IPS-20b (cell line): ENCODE measurements around the gene C16orf87.
"Not testable (repeated sequence)": the region's sequence is repeated elsewhere in the genome, so short reads cannot be mapped to it uniquely, and the experiment has no call there.

Experiments
- H3K27ac ChIP-seq: one replicate; pipeline ENCODE4 v1.5.1; 2013; ENCODE audit warnings: low read length
- H3K27me3 ChIP-seq: 2 replicates; pipeline ENCODE4 v1.6.1; 2013; ENCODE audit warnings: mild to moderate bottlenecking, low read length, inconsistent platforms; ENCODE audit not compliant: insufficient read depth
- H3K36me3 ChIP-seq: 2 replicates; pipeline ENCODE4 v1.6.1; 2013; ENCODE audit warnings: low read depth, mild to moderate bottlenecking, inconsistent platforms, low read length, moderate library complexity; ENCODE audit not compliant: insufficient read depth
- H3K4me1 ChIP-seq: 2 replicates; pipeline ENCODE4 v1.6.1; 2013; ENCODE audit warnings: mild to moderate bottlenecking, control low read depth, inconsistent platforms, low read length, moderate library complexity; ENCODE audit not compliant: insufficient read depth
- H3K4me3 ChIP-seq: 2 replicates; pipeline ENCODE4 v1.5.1; 2013; ENCODE audit warnings: mild to moderate bottlenecking, low read length, inconsistent platforms
- H3K9ac ChIP-seq: 2 replicates; pipeline ENCODE4 v1.6.1; 2013; ENCODE audit warnings: low read depth, mild to moderate bottlenecking, inconsistent platforms, low read length, moderate library complexity
- H3K9me3 ChIP-seq: 2 replicates; pipeline ENCODE4 v1.6.1; 2013; ENCODE audit warnings: mild to moderate bottlenecking, low read depth, low read length, inconsistent platforms; ENCODE audit not compliant: insufficient read depth

Gene C16orf87, protein sequence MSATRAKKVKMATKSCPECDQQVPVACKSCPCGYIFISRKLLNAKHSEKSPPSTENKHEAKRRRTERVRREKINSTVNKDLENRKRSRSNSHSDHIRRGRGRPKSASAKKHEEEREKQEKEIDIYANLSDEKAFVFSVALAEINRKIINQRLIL

DNA sequence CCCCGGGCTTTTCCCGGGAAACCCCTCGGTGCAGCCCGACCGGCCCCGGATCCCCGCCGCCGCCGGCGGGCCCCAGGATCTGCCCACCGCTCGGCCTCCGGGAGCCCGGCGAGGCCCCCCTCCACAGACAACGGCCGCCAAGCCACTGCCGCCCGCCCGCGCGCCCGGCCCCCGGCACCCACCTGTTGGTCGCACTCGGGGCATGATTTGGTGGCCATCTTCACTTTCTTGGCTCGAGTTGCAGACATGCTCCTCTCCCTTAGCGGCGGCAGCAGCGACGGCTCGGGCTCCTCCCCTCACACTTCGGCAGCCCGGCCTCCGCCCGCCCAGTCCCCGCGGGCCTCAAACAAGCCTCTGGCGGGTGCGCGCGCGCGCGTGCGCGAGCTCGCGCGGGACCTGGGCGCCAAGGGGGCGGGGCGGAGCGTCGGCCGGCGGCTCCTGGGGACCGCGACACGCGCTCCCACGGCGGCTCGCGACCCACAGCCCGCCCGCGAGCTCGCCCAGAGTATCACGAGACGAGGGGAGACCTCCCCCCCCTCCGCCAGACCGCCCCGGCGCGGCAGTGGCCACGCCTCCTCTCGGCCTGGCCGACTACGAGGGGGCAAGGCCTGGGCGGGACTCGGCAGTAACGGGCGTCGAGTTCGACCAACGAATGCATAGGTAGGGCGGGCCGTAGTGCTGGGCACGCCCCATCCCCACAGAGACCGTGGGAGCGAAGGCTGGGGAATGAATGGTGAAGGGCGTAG lies at the start of gene C16orf87:
Gene C16orf87 (minus strand): TSS at position 279 of the 746 bp plus-strand sequence. CDS start 31 bp downstream, at position 248.
- Histone ChIP-seq H3K9me3 (no peaks in the 10 kb centered on the region), H3K36me3 (no peaks in the 10 kb centered on the region), H3K27ac (no peak within 1 kb of the TSS), H3K4me3 (peak within 1 kb of the TSS; percentile 92), H3K4me1 (peaks cover 17% of the 10 kb centered on the region; the same call in 1 of the 2 replicates), H3K27me3 (no peaks in the 10 kb centered on the region), H3K9ac (peak within 1 kb of the TSS; percentile 87)

DNA sequence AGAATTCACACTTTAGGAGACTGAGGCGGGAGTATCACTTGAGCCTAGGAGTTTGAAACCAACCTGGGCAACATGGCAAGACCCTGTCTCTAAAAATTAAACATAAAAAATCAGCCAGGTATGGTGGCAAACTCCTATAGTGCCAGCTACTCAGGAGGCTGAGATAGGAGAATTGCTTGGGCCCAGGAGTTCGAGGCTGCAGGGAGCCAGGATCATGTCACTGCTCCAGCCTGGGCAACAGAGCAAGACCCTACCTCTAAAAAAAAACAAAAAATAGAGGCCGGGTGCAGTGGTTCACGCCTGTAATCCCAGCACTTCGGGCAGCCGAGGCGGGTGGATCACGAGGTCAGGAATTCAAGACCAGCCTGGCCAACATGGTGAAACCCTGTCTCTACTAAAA lies 44.3 kb upstream of the C16orf87 start:
- Histone ChIP-seq H3K9ac (no peak overlapping the region), H3K27ac (no peak overlapping the region), H3K36me3 (no peaks in the 10 kb centered on the region), H3K4me3 (no peak overlapping the region), H3K9me3 (no peaks in the 10 kb centered on the region), H3K4me1 (no peaks in the 10 kb centered on the region), H3K27me3 (no peaks in the 10 kb centered on the region)

DNA sequence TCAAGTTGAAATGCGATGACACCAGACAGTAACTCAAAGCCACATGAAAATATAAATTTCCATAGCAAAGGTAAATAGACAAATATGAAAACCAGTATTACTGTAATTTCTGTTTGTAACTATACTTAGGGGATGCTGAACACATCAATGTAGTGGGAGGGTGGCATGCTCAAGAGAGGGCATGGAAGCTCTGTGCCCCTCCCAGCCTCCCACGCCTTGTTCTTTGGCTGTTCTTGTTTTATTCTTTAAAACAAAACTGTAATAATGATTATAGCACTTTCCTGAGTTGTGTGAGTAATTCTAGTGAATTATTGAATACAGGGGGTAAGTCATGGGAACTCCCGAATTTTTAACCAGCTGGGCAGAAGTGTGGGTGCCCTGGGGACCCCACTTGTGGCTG lies 42.2 kb upstream of the C16orf87 start:
- no peak overlapping the region for H3K27ac ChIP-seq
- H3K9me3 ChIP-seq = no peaks in the 10 kb centered on the region
- no peak overlapping the region for H3K4me3 ChIP-seq
- H3K4me1 ChIP-seq = no peaks in the 10 kb centered on the region
- no peak overlapping the region for H3K9ac ChIP-seq
- no peaks in the 10 kb centered on the region for H3K27me3 ChIP-seq
- no peaks in the 10 kb centered on the region for H3K36me3 ChIP-seq

DNA sequence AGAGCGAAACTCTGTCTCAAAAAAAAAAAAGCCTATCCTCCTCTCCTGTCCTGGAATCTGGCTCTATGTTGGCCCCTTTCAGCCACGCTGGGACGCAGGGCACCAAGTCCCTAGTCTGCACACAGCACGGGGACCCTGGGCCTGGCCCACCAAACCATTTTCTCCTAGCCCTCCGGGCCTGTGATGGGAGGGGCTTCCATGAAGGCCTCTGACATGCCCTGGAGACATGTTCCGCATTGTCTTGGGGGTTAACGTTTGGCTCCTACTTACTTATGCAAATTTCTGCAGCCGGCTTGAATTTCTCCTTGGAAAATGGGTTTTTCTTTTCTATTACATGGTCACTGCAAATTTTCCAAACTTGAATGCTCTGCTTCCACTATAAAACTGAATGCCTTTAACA lies 40.6 kb upstream of the C16orf87 start:
- Histone ChIP-seq H3K36me3 (no peaks in the 10 kb centered on the region), H3K27ac (no peak overlapping the region), H3K27me3 (no peaks in the 10 kb centered on the region), H3K9me3 (no peaks in the 10 kb centered on the region), H3K4me3 (no peak overlapping the region), H3K4me1 (no peaks in the 10 kb centered on the region), H3K9ac (no peak overlapping the region)

DNA sequence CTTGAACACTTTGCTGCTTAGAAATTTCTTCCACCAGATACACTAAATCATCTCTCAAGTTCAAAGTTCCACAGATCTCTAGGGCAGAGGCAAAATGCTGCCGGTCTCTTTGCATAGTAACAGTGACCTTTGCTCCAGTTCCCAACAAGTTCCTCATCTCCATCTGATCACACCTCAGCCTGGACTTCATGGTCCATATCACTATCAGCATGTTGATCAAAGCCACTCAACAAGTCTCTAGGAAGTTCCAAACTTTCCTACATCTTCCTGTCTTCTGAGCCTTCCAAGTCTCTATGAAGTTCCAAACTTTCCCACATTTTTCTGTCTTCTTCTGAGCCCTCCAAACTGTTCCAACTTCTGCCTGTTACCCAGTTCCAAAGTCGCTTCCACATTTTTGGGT lies 37.9 kb upstream of the C16orf87 start:
- not testable (repeated sequence) for H3K9ac ChIP-seq, H3K9me3 ChIP-seq, H3K4me3 ChIP-seq, H3K4me1 ChIP-seq, H3K27me3 ChIP-seq, H3K36me3 ChIP-seq, H3K27ac ChIP-seq

DNA sequence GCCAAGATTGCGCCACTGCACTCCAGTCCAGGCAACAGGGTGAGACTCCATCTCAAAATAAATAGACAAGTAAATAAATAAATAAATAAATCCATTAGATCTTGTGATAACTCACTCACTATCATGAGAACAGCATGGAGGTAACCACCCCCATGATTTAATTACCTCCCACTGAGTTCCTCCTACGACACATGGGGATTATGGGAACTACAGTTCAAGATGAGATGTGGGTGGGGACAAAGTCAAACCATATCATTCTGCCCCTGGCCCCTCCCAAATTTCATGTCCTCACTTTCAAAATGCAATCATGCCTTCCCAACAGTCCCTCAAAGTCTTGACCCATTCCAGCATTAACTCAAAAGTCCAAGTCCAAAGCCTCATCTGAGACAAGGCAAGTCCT lies 36.5 kb upstream of the C16orf87 start:
- not testable (repeated sequence) for H3K27ac ChIP-seq, H3K27me3 ChIP-seq, H3K4me1 ChIP-seq, H3K4me3 ChIP-seq, H3K9ac ChIP-seq, H3K36me3 ChIP-seq, H3K9me3 ChIP-seq

DNA sequence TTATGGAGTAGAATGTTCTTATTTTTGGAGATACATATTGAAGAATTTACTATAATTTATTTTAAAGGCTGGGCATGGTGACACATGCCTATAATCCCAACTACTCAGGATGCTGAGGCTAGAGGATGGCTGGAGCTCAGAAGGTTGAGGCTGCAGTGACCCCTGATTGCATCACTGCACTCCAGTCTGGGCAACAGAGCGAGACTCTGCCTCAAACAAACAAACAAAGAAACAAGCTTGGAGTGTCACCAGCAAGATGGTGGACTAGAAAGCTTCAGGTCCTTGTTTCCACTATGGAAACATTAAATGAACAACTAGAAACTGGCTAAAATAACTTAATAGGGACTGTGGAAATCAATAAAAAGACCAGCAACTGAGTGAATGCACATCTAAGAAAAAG lies 35.3 kb upstream of the C16orf87 start:
- no peak overlapping the region for H3K9ac ChIP-seq
- H3K36me3 ChIP-seq = no peaks in the 10 kb centered on the region
- H3K27ac ChIP-seq = no peak overlapping the region
- H3K9me3 ChIP-seq = no peaks in the 10 kb centered on the region
- H3K27me3 ChIP-seq = no peaks in the 10 kb centered on the region
- no peaks in the 10 kb centered on the region for H3K4me1 ChIP-seq
- no peak overlapping the region for H3K4me3 ChIP-seq

DNA sequence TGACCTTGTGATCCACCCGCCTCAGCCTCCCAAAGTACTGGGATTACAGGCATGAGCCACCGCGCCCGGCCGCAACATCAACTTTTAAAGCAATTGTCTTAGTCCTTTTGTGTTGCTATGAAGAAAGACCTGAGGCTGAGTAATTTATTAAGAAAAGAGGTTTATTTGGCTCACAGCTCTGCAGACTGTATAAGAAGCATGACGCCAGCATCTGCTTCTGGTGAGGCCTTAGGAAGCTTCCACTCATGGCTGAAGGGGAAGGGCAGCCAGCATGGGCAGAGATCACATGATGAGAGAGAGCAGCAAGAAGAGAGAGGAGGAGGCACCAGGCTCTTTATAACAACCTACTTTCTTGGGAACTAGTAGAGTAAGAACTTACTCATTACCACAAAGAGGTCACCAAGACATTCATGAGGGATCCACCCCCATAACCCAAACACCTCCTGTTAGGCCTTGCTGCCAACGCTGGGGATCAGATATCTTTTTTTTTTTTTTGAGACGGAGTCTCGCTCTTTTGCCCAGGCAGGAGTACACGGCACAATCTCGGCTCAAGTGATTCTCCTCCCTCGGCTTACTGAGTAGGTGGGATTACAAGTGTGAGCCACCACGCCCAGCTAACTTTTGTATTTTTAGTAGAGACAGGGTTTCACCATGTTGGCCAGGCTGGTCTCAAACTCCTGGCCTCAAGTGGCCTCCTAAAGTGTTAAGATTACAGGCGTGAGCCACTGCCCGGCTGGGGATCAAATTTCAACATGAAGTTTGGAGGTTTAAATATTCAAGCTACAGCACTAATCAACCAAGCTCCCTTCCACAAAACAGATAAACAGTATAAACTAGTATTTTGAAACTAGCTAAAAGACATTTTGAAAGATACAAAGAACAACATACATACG lies 31.8 kb upstream of the C16orf87 start:
- Histone ChIP-seq H3K27ac (no peak overlapping the region), H3K4me3 (no peak overlapping the region), H3K27me3 (no peaks in the 10 kb centered on the region), H3K4me1 (no peaks in the 10 kb centered on the region), H3K9ac (no peak overlapping the region), H3K36me3 (no peaks in the 10 kb centered on the region), H3K9me3 (no peaks in the 10 kb centered on the region)

DNA sequence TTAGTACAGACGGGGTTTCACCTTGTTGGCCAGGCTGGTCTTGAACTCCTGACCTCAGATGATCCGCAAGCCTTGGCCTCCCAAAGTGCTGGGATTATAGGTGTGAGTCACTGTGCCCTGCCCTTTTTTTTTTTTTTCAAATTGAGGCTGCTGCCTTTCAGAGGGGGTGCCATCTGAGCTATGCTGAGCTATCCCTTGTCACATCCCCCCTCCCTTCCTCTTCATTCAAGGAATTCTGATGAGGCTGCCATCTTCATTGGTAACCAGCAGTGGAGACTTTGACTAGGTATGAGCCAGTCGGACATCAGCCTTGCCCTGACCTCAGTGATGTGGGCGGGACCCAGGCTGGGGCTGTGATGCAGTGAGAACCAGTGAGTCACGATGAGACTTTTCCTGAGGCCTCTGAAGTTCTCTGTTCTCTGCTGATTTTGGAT lies 28.8 kb upstream of the C16orf87 start:
- Histone ChIP-seq H3K9me3 (no peaks in the 10 kb centered on the region), H3K9ac (no peak overlapping the region), H3K36me3 (no peaks in the 10 kb centered on the region), H3K27ac (no peak overlapping the region), H3K27me3 (no peaks in the 10 kb centered on the region), H3K4me1 (no peaks in the 10 kb centered on the region), H3K4me3 (no peak overlapping the region)

DNA sequence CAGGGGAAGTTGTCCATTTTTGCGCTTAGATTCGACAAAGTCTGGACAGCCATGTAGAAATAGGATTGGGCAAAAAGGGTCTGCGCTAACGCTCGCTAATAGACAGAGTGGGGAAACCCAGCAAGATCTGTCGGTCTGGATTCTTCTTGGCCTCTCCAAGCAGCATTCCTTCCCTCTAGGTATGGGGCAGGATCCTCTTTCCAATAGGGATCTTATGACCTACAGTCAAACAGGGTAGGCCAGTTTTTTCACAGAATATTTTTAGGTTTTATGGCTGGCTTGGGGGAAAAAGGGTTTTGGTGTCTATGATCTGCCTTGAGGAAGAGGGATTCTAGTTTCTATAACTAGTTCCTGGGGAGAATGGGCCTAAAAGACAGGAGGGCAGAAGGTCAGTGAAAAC lies 27.2 kb upstream of the C16orf87 start:
- Histone ChIP-seq H3K9me3 (no peaks in the 10 kb centered on the region), H3K27me3 (no peaks in the 10 kb centered on the region), H3K27ac (no peak overlapping the region)

DNA sequence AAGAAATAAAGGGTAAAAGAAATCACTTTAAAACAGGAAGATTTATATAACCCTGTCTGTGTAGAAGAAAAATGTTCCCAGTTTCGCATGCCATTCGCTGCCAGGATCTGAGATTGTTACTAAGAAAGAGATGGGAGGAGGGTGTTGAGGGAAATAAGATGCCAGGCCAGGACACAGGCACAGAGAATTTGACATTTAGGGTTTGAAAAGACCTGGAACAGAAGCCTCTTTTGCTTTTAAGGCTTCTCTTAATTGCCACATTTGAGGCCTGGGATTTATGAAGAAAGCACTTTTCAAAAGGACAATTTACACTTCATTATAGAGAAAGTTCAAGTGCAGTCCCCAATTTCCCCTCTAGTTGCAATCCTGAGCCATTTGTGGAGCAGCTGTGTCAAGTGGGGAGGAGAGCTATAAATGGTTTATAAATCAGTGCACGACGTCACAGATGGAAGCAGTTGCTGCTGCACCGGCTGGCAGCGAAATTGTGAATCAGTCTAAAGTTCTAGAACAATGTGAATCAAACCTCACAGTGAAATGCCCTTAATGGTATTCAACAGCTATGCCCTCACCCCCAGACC lies 26.5 kb upstream of the C16orf87 start:
- Histone ChIP-seq H3K4me1 (peaks cover 3% of the 10 kb centered on the region; the same call in 1 of the 2 replicates), H3K27me3 (no peaks in the 10 kb centered on the region), H3K36me3 (no peaks in the 10 kb centered on the region), H3K4me3 (no peak overlapping the region), H3K9me3 (no peaks in the 10 kb centered on the region), H3K9ac (no peak overlapping the region), H3K27ac (no peak overlapping the region)

More for the DNA sequence above, 27.2 kb upstream of the C16orf87 start:
- H3K9ac ChIP-seq = no peak overlapping the region
- H3K4me1 ChIP-seq = peaks cover 3% of the 10 kb centered on the region; the same call in 1 of the 2 replicates
- no peaks in the 10 kb centered on the region for H3K36me3 ChIP-seq
- H3K4me3 ChIP-seq = no peak overlapping the region
